Neural progenitor cell (in vitro differentiated cells): Measurements from ENCODE around the gene TBXA2R. TPM values are rescaled to one million over a fixed set of nuclear protein-coding genes. Genes with fewer than 3 reads are reported as not detected.

Experiments
- DNase-seq: peaks from one replicate; pipeline ENCODE4 v3.0.0-alpha.2; 2016; ENCODE audit warnings: low spot score
- H2AFZ ChIP-seq: fragments of 200-600 bp; sonication (generic); replicated peaks from 2 replicates; pipeline ENCODE4 v1.6.1; 2016; ENCODE audit warnings: antibody characterized with exemption
- H3F3A ChIP-seq: fragments of 200-600 bp; sonication (generic); 2 replicates; pipeline ENCODE4 v1.6.1; 2016; ENCODE audit warnings: antibody characterized with exemption, low read depth
- H3K27ac ChIP-seq: fragments of 200-600 bp; sonication (generic); 2 replicates; pipeline ENCODE4 v1.5.1; 2016; ENCODE audit warnings: mild to moderate bottlenecking
- H3K27me3 ChIP-seq: fragments of 200-600 bp; sonication (generic); 2 replicates; pipeline ENCODE4 v1.6.1; 2016; ENCODE audit warnings: mild to moderate bottlenecking, moderate library complexity
- H3K36me3 ChIP-seq: fragments of 200-600 bp; sonication (generic); 2 replicates; pipeline ENCODE4 v1.5.1; 2016
- H3K4me1 ChIP-seq: fragments of 200-600 bp; sonication (generic); 2 replicates; pipeline ENCODE4 v1.6.1; 2016; ENCODE audit warnings: mixed run types
- H3K4me2 ChIP-seq: fragments of 200-600 bp; sonication (generic); 2 replicates; pipeline ENCODE4 v1.6.1; 2016
- H3K4me3 ChIP-seq: fragments of 200-600 bp; sonication (generic); 2 replicates; pipeline ENCODE4 v1.5.1; 2016
- H3K79me2 ChIP-seq: fragments of 200-600 bp; sonication (generic); 2 replicates; pipeline ENCODE4 v1.6.1; 2016; ENCODE audit warnings: low read depth
- H3K9ac ChIP-seq: fragments of 200-600 bp; sonication (generic); 2 replicates; pipeline ENCODE4 v1.6.1; 2016
- H3K9me3 ChIP-seq: fragments of 200-600 bp; sonication (generic); 2 replicates; pipeline ENCODE4 v1.5.1; 2016; ENCODE audit warnings: low read depth
- H4K20me1 ChIP-seq: fragments of 200-600 bp; sonication (generic); 2 replicates; pipeline ENCODE4 v1.6.1; 2016; ENCODE audit warnings: low read depth
- H3K27ac Mint-ChIP-seq: 3 replicates; pipeline ENCODE4 v1.8.0; 2021; ENCODE audit warnings: mixed read lengths
- H3K27me3 Mint-ChIP-seq: 2 replicates; pipeline ENCODE4 v1.8.0; 2022; ENCODE audit warnings: low read depth, mild to moderate bottlenecking, inconsistent platforms, moderate library complexity, mixed read lengths; ENCODE audit not compliant: insufficient read depth
- H3K36me3 Mint-ChIP-seq: 3 replicates; pipeline ENCODE4 v1.8.0; 2021; ENCODE audit warnings: mixed read lengths
- H3K4me1 Mint-ChIP-seq: 3 replicates; pipeline ENCODE4 v1.8.0; 2021; ENCODE audit warnings: mixed read lengths
- H3K4me3 Mint-ChIP-seq: 3 replicates; pipeline ENCODE4 v1.8.0; 2021; ENCODE audit warnings: mild to moderate bottlenecking, moderate library complexity, mixed read lengths
- H3K9me3 Mint-ChIP-seq: 3 replicates; pipeline ENCODE4 v1.8.0; 2020; ENCODE audit warnings: mixed read lengths
- CTCF ChIP-seq: fragments of 200-600 bp; sonication (generic); IDR thresholded peaks from 2 replicates; pipeline ENCODE4 v1.5.1; 2017; ENCODE audit warnings: antibody characterized with exemption, mild to moderate bottlenecking
- EZH2 ChIP-seq: fragments of 200-600 bp; sonication (generic); IDR thresholded peaks from 2 replicates; pipeline ENCODE4 v1.6.1; 2017; ENCODE audit warnings: antibody characterized with exemption, mild to moderate bottlenecking, moderate library complexity
- EZH2phosphoT487 ChIP-seq: fragments of 200-600 bp; sonication (generic); IDR thresholded peaks from 2 replicates; pipeline ENCODE4 v1.6.1; 2017; ENCODE audit warnings: antibody characterized with exemption
- total RNA-seq: library from RNA; depleted of rRNA; stranded (reverse); fragments of >200 nt; gene quantifications from 2 replicates; pipeline ENCODE4 v1.2.3, GENCODE V29; 2015; ENCODE audit warnings: low replicate concordance

The TBXA2R gene
- total RNA-seq, 1 donor from 2014 or later, result not detected

- Histone ChIP-seq H3K79me2 (no peaks in the 10 kb centered on the region), H3K4me1 (no peaks in the 10 kb centered on the region), H3K9ac (no peak overlapping the region), H3K27me3 (no peaks in the 10 kb centered on the region), H3K36me3 (no peaks in the 10 kb centered on the region), H3F3A (no peaks in the 10 kb centered on the region), H3K4me3 (no peak overlapping the region), H3K9me3 (no peaks in the 10 kb centered on the region), H3K27ac (no peak overlapping the region), H4K20me1 (no peaks in the 10 kb centered on the region), H3K4me2 (no peak overlapping the region), H2AFZ (no peak overlapping the region)
- Mint-ChIP-seq H3K4me1 (no peaks in the 10 kb centered on the region), H3K4me3 (no peak overlapping the region), H3K27me3 (peaks cover 2% of the 10 kb centered on the region), H3K9me3 (no peaks in the 10 kb centered on the region), H3K36me3 (peaks cover 8% of the 10 kb centered on the region), H3K27ac (no peak overlapping the region)
- DNase-seq, result no peak
- TF ChIP-seq EZH2phosphoT487 (no peak), CTCF (no peak), EZH2 (no peak)
Measured at GRCh38 chr19:3638208-3639193, 31.8 kb upstream of the TBXA2R start.

- DNase-seq, result no peak
- TF ChIP-seq CTCF (no peak), EZH2 (no peak), EZH2phosphoT487 (no peak)
- no peaks in the 10 kb centered on the region for H4K20me1 ChIP-seq
Measured at GRCh38 chr19:3637621-3638020, 30.9 kb upstream of the TBXA2R start.

GRCh38 chr19:3636962-3637361 lies 30.3 kb upstream of the TBXA2R start:
- Histone ChIP-seq H3K4me3 (no peak overlapping the region), H3K27me3 (no peaks in the 10 kb centered on the region), H3K9ac (no peak overlapping the region), H3K27ac (no peak overlapping the region), H3K79me2 (no peaks in the 10 kb centered on the region), H3K36me3 (no peaks in the 10 kb centered on the region), H3K4me1 (no peaks in the 10 kb centered on the region), H3K4me2 (no peak overlapping the region), H4K20me1 (no peaks in the 10 kb centered on the region), H3K9me3 (no peaks in the 10 kb centered on the region), H3F3A (no peaks in the 10 kb centered on the region), H2AFZ (no peak overlapping the region)
- TF ChIP-seq CTCF, result no peak
- no peak for TF ChIP-seq EZH2phosphoT487
- TF ChIP-seq EZH2, result no peak
- no peak for DNase-seq
- Mint-ChIP-seq H3K27me3 (peaks cover 3% of the 10 kb centered on the region), H3K4me1 (no peaks in the 10 kb centered on the region), H3K27ac (no peak overlapping the region), H3K36me3 (peaks cover 6% of the 10 kb centered on the region), H3K4me3 (no peak overlapping the region), H3K9me3 (no peaks in the 10 kb centered on the region)

More at GRCh38 chr19:3637621-3638020, 30.9 kb upstream of the TBXA2R start:
- Histone ChIP-seq H3K9me3 (no peaks in the 10 kb centered on the region), H3K27ac (no peak overlapping the region), H3K9ac (no peak overlapping the region), H2AFZ (no peak overlapping the region), H3K4me3 (no peak overlapping the region), H3K79me2 (no peaks in the 10 kb centered on the region), H3K36me3 (no peaks in the 10 kb centered on the region), H3K4me1 (no peaks in the 10 kb centered on the region), H3K27me3 (no peaks in the 10 kb centered on the region), H3F3A (no peaks in the 10 kb centered on the region), H3K4me2 (no peak overlapping the region)
- peaks cover 8% of the 10 kb centered on the region for H3K36me3 Mint-ChIP-seq
- H3K4me3 Mint-ChIP-seq, result no peak overlapping the region
- H3K27ac Mint-ChIP-seq, result no peak overlapping the region
- H3K9me3 Mint-ChIP-seq, result no peaks in the 10 kb centered on the region
- peaks cover 4% of the 10 kb centered on the region for H3K27me3 Mint-ChIP-seq
- H3K4me1 Mint-ChIP-seq, result no peaks in the 10 kb centered on the region
